ENCODE measurements around the gene SLC37A2.

DNA sequence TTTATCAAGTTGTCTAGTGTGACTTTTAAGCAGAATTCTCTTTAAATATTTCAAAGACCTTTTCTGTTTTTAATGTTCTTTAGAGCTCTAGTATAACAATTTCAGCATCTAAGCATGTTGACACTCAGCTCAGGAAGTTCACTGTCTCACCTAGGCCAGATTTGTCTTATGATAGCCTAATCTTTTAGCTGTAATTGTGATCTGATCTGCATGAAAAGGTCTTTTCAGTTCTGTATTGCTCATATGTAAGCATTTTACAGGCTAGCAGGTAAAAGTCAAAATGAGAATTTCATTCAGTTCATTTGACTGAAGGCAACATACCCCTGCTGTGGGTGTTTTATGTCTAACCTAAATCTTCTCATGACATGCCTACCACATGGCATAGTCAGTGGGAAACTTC, 46.7 kb upstream of the SLC37A2 start:
- TF ChIP-seq, protein P1, sequence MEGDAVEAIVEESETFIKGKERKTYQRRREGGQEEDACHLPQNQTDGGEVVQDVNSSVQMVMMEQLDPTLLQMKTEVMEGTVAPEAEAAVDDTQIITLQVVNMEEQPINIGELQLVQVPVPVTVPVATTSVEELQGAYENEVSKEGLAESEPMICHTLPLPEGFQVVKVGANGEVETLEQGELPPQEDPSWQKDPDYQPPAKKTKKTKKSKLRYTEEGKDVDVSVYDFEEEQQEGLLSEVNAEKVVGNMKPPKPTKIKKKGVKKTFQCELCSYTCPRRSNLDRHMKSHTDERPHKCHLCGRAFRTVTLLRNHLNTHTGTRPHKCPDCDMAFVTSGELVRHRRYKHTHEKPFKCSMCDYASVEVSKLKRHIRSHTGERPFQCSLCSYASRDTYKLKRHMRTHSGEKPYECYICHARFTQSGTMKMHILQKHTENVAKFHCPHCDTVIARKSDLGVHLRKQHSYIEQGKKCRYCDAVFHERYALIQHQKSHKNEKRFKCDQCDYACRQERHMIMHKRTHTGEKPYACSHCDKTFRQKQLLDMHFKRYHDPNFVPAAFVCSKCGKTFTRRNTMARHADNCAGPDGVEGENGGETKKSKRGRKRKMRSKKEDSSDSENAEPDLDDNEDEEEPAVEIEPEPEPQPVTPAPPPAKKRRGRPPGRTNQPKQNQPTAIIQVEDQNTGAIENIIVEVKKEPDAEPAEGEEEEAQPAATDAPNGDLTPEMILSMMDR (IDR thresholded peaks at IDR 0.05 in 4 of 5, conservative IDR thresholded peaks at IDR 0.05 in 1 of 5), result no peak
- no peak for TF ChIP-seq POLR2A (IDR thresholded peaks at IDR 0.05)

All from gastrocnemius medialis (tissue), 4 donors.